Uterus (tissue), 2 donors: Measurements from ENCODE around the gene ATXN10.

Source experiments
- CTCF ChIP-seq, 4 experiments: fragments of 200-600 bp in 2 of 4; fragments of 450-650 bp in 2 of 4; sonication (generic) in 2 of 4; IDR thresholded peaks; one replicate each; pipeline ENCODE4 v1.5.1; 2016 to 2019; ENCODE audit warnings: antibody characterized with exemption in 4 of 4, mild to moderate bottlenecking in 2 of 4, moderate library complexity in 1 of 4
- POLR2A ChIP-seq, 2 donors: fragments of 450-650 bp; IDR thresholded peaks; one replicate each; pipeline ENCODE4 v1.6.1; 2016; ENCODE audit warnings: antibody characterized with exemption in 2 of 2, mild to moderate bottlenecking in 1 of 2, moderate library complexity in 1 of 2

GRCh38 chr22:45878901-45879551 lies 207.4 kb downstream of the ATXN10 start:
- TF ChIP-seq POLR2A (IDR thresholded peaks at IDR 0.05) (no peak), CTCF (IDR thresholded peaks at IDR 0.05) (no peak)
